HepG2 (cell line): ENCODE measurements around the gene KLRK1. TPM values are rescaled to one million over a fixed set of nuclear protein-coding genes. Genes with fewer than 3 reads are reported as not detected.

Experiments used
- BCLAF1 ChIP-seq: fragments of 450-650 bp; IDR thresholded peaks from 2 replicates; pipeline ENCODE4 v1.6.1; 2017; ENCODE audit warnings: mild to moderate bottlenecking
- CREM ChIP-seq, 2 experiments: sonication (generic) in 1 of 2; formaldehyde crosslinking in 1 of 2; IDR thresholded peaks; 2 replicates each; pipeline versions ENCODE4 v1.4.0 to v1.6.1; 2016 to 2020; ENCODE audit warnings: antibody characterized with exemption in 1 of 2, mild to moderate bottlenecking in 1 of 2, missing genetic modification reagents in 1 of 2
- LCORL ChIP-seq, 2 experiments: fragments of 450-650 bp in 1 of 2; sonication (generic) in 1 of 2; formaldehyde crosslinking in 1 of 2; IDR thresholded peaks; 2 replicates each; pipeline versions ENCODE4 v1.5.0 to v1.6.1; 2017 to 2020; ENCODE audit warnings: antibody characterized with exemption in 1 of 2, missing genetic modification reagents in 1 of 2
- REPIN1 ChIP-seq: sonication (generic); formaldehyde crosslinking; IDR thresholded peaks from 2 replicates; pipeline ENCODE4 v1.8.0; 2022; ENCODE audit warnings: missing genetic modification reagents, low read depth, mild to moderate bottlenecking, borderline replicate concordance
- TBX3 ChIP-seq: fragments of 450-650 bp; IDR thresholded peaks from 2 replicates; pipeline ENCODE4 v1.6.1; 2017; ENCODE audit warnings: antibody characterized with exemption, mild to moderate bottlenecking, inconsistent platforms, borderline replicate concordance
- ZBTB2 ChIP-seq: sonication (generic); formaldehyde crosslinking; IDR thresholded peaks from 2 replicates; pipeline ENCODE4 v1.8.0; 2022; ENCODE audit warnings: low read depth, missing genetic modification reagents
- ZBTB39 ChIP-seq: sonication (generic); formaldehyde crosslinking; IDR thresholded peaks from 2 replicates; pipeline ENCODE4 v1.5.0; 2020; ENCODE audit warnings: missing genetic modification reagents
- ZFX ChIP-seq: sonication (generic); formaldehyde crosslinking; IDR thresholded peaks from 2 replicates; pipeline ENCODE4 v1.4.0; 2020; ENCODE audit warnings: mild to moderate bottlenecking, low read depth, missing genetic modification reagents, moderate library complexity
- ZNF501 ChIP-seq: sonication (generic); formaldehyde crosslinking; IDR thresholded peaks from 2 replicates; pipeline ENCODE4 v1.5.1; 2020; ENCODE audit warnings: mild to moderate bottlenecking, moderate library complexity, missing genetic modification reagents
- ZNF605 ChIP-seq: sonication (generic); formaldehyde crosslinking; IDR thresholded peaks from 2 replicates; pipeline ENCODE4 v1.8.0; 2022; ENCODE audit warnings: mild to moderate bottlenecking, missing genetic modification reagents
- ZNF777 ChIP-seq: sonication (generic); formaldehyde crosslinking; IDR thresholded peaks from 2 replicates; pipeline ENCODE4 v1.4.0; 2020; ENCODE audit warnings: missing genetic modification reagents
- ZNF780A ChIP-seq: sonication (generic); formaldehyde crosslinking; IDR thresholded peaks from 2 replicates; pipeline ENCODE4 v1.8.0; 2022; ENCODE audit warnings: mild to moderate bottlenecking, missing genetic modification reagents, moderate library complexity
- polyA plus RNA-seq, 8 experiments: library from polyadenylated mRNA; depleted of rRNA in 3 of 8; stranded (reverse) in 7 of 8; unstranded in 1 of 8; fragments of >200 nt; fragmentation: Illumina TruSeq in 4 of 8; extraction: Trizol in 4 of 8; gene quantifications; 2 replicates each; pipeline versions ENCODE4 v1.2.1 to v1.2.3, GENCODE V29; 2011 to 2016; ENCODE audit warnings: low read depth in 4 of 8, missing spikeins in 1 of 8, mixed read lengths in 1 of 8; ENCODE audit not compliant: insufficient read depth in 1 of 8
- total RNA-seq, 5 experiments: library from RNA; depleted of rRNA; stranded (reverse); fragments of >200 nt; fragmentation: Illumina TruSeq; extraction: Trizol; gene quantifications; 2 replicates each; pipeline ENCODE4 v1.2.3, GENCODE V29; 2016; ENCODE audit warnings: low read depth in 1 of 5
- TF ChIP-seq, protein P1 (sequence below): sonication (generic); formaldehyde crosslinking; IDR thresholded peaks from 2 replicates; pipeline ENCODE4 v1.8.1; 2022; ENCODE audit warnings: low read depth, mild to moderate bottlenecking, missing genetic modification reagents
- TF ChIP-seq, protein P2 (sequence below): sonication (generic); formaldehyde crosslinking; IDR thresholded peaks from 2 replicates; pipeline ENCODE4 v1.8.0; 2022; ENCODE audit warnings: mild to moderate bottlenecking, missing genetic modification reagents; ENCODE audit not compliant: insufficient replicate concordance

The KLRK1 gene
- total and polyA plus RNA-seq, 2 of the 13 experiments (the other 11 are each of a cell fraction or from before 2014, with no cell fraction given): not detected

DNA sequence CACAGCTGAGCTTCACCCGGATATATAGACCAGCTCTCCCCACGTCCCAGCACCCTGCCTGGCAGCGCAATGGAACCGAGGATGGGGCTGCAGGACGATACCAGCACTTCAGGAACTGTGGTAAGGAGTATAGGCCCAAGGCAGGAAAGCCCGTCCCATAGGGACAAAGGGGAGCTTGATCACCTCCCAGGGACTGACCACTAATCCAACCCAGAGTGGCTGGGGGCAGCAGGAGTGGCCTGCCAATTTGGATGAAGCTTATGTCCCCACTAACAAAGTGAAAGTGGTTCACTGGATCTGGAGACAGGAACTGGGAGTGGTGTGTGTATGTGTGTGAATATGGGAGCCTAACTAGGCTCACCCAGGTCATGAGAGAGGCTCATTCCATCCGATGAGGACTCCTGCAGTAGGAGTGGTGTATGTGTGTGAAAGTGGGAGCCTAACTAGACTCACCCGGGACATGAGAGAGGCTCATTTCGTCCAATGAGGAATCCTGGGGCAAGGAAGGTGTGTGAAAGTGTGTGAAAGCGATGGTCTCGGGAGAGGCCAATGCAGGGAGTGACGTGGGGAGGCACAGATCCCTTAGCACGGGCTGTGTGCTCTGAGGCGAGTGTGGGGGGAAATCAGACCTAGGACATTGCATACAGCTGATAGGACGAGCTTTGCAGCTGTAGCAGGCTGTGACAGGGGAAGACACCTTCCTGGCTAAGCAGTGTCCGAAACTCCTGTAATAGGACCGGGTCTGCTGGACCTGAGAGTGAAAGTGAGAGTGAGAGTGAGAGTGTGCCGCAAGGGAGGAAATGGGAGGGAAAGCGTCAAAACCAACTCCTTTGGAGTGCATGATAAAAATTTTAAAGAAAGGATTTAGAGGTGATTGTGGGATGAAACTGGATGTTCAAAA is 25.7 kb downstream of the KLRK1 start (continued):
- TF ChIP-seq BCLAF1: no peak
- TF ChIP-seq, protein P1, sequence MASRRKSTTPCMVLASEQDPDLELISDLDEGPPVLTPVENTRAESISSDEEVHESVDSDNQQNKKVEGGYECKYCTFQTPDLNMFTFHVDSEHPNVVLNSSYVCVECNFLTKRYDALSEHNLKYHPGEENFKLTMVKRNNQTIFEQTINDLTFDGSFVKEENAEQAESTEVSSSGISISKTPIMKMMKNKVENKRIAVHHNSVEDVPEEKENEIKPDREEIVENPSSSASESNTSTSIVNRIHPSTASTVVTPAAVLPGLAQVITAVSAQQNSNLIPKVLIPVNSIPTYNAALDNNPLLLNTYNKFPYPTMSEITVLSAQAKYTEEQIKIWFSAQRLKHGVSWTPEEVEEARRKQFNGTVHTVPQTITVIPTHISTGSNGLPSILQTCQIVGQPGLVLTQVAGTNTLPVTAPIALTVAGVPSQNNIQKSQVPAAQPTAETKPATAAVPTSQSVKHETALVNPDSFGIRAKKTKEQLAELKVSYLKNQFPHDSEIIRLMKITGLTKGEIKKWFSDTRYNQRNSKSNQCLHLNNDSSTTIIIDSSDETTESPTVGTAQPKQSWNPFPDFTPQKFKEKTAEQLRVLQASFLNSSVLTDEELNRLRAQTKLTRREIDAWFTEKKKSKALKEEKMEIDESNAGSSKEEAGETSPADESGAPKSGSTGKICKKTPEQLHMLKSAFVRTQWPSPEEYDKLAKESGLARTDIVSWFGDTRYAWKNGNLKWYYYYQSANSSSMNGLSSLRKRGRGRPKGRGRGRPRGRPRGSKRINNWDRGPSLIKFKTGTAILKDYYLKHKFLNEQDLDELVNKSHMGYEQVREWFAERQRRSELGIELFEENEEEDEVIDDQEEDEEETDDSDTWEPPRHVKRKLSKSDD (CRISPR knock-in tag): no peak; the same call in 1 of the 2 replicates
- peak; percentile 43; the same call in 1 of the 2 replicates for TF ChIP-seq ZNF501 (CRISPR knock-in tag)
- TF ChIP-seq CREM (IDR thresholded peaks at IDR 0.05): no peak; the same call in 1 of the 2 replicates
- TF ChIP-seq CREM (CRISPR knock-in tag; IDR thresholded peaks at IDR 0.05): no peak
- no peak for TF ChIP-seq ZBTB39 (CRISPR knock-in tag)
- 0 out of 2 replicates have a peak, but pooled peaks have one; percentile 21 for TF ChIP-seq ZNF605
- TF ChIP-seq ZNF777 (CRISPR knock-in tag): no peak
- TF ChIP-seq, protein P2, sequence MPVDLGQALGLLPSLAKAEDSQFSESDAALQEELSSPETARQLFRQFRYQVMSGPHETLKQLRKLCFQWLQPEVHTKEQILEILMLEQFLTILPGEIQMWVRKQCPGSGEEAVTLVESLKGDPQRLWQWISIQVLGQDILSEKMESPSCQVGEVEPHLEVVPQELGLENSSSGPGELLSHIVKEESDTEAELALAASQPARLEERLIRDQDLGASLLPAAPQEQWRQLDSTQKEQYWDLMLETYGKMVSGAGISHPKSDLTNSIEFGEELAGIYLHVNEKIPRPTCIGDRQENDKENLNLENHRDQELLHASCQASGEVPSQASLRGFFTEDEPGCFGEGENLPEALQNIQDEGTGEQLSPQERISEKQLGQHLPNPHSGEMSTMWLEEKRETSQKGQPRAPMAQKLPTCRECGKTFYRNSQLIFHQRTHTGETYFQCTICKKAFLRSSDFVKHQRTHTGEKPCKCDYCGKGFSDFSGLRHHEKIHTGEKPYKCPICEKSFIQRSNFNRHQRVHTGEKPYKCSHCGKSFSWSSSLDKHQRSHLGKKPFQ (CRISPR knock-in tag): no peak
- no peak for TF ChIP-seq REPIN1 (CRISPR knock-in tag)
- no peak for TF ChIP-seq LCORL (IDR thresholded peaks at IDR 0.05)
- TF ChIP-seq LCORL (CRISPR knock-in tag; IDR thresholded peaks at IDR 0.05): no peak
- TF ChIP-seq ZFX (CRISPR knock-in tag): peak; percentile 79
- TF ChIP-seq TBX3: no peak
- TF ChIP-seq ZBTB2 (CRISPR knock-in tag): no peak
- no peak for TF ChIP-seq ZNF780A (CRISPR knock-in tag)
